HG03159 (cell line): ENCODE data around the gene RAB17.

Source experiments
- ATAC-seq: cut with Tn5 transposase; IDR thresholded peaks from one replicate; pipeline ENCODE4 v1.9.1; 2021; ENCODE audit warnings: mild to moderate bottlenecking, moderate library complexity; ENCODE audit not compliant: unreplicated experiment

RAB17 gene

GRCh38 chr2:237581326-237581725 lies 9.2 kb downstream of the RAB17 start:
- no peak for ATAC-seq

DNA sequence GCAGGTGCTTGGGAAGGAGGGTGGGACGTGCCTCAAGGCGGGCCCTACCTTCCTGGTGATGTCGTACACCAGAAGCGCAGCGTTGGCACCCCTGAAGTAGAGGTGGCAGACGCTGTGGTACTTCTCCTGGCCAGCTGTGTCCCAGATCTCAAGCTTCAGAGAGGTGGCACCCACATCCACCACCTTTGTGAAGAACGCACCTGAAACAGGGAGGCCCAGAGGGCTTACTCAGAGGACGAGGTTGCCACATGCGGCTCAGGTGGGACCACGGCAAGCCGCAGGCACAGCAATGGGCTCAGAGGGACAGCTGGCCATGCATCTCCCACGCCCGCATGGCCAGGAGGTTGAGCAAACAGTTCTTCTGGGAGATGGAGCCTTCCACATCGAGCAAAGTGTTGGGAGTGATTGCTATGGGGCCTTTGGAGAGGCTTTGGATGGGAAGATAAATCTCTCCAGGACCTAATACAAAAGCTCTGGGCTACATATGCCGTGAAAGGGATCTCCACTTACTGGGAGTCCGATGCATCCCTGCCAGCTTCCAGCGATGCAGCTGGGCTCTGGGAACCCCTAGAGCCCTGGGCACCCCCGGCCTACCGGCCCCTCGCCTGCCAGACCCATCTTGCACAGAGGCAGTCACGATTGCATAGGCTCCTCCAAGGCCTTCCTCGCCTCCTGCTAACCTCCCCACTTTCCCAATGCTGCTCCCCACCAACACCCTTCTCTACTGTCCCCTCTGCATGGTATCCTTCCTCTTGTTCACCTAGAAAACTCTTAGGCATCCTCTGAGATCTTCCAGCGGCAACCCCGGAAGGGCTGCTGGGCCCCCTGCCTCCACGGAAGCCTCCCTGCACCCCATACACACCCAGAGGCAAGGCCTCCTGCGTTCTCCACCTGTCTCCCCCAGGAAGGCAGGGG lies 12.3 kb downstream of the RAB17 start:
- ATAC-seq = no peak

- ATAC-seq = no peak
These were observed 13.1 kb downstream of the RAB17 start for GRCh38 chr2:237577458-237577857.

GRCh38 chr2:237576974-237577373 lies 13.6 kb downstream of the RAB17 start:
- no peak for ATAC-seq

GRCh38 chr2:237575869-237576862 lies 14.4 kb downstream of the RAB17 start:
- no peak for ATAC-seq

GRCh38 chr2:237574894-237575868 lies 15.4 kb downstream of the RAB17 start:
- no peak for ATAC-seq

- no peak for ATAC-seq
These were observed 16.1 kb downstream of the RAB17 start for GRCh38 chr2:237574467-237574866.

GRCh38 chr2:237573721-237574415 lies 16.7 kb downstream of the RAB17 start:
- ATAC-seq = no peak

DNA sequence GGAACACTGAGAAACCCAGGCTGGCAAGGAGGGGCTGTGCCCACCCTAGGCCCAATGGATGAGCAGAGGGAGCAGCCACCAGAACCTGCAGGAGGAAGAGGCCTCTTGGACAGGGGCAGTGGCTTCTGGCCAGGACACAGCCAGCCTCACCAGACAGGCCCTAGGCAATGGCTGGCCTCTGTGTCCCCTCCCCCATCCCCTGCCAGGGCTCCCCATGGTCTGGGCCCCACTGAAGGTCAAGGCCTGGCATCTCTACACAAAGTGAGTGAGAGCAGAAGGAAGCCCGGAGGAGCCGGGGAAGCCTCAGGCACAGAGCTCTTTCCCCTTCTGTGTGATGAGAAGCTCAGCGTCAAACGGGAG lies 17.8 kb downstream of the RAB17 start:
- no peak for ATAC-seq

GRCh38 chr2:237572021-237572741 lies 18.4 kb downstream of the RAB17 start:
- ATAC-seq = no peak

DNA sequence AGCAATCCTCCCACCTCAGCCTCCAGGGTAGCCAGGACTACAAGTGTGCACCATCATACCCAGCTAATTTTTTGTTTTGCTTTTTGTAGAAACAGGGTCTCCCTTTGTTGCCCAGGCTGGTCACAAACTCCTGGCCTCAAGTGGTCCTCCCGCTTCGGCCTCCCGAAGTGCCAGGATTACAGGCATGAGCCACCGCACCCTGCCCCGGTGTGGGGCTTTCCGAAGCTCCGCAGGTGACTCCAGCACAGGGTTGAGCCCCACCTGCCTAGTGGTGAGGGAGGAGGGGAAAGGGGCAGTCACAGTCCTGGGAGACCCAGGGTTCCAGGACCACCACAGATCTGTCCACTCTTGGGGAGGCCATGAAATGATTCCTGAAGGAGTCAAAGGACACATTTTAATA lies 19.0 kb downstream of the RAB17 start:
- no peak for ATAC-seq

GRCh38 chr2:237570776-237571335 lies 19.7 kb downstream of the RAB17 start:
- no peak for ATAC-seq

DNA sequence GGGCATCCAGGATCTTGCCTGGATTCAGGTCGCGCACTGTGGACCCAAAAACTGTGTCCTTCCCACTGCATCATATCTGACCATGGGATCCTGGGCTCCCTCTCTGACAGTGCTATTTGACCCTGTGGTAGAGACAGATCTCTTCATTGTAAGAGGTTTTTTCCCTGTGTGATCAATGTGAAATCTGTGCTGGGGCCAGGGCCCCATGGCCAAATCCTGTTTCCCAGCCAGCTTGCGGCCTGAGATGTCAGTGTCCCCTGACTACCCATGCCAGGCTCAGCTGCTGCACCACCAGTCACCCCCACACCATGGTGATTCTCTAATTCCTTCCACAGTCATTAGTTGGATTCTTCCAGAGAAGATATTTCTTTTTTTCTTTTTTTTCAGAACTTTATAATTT lies 20.6 kb downstream of the RAB17 start:
- no peak for ATAC-seq

- no peak for ATAC-seq
These were observed 21.5 kb downstream of the RAB17 start for GRCh38 chr2:237569041-237569440.

GRCh38 chr2:237568121-237568660 lies 22.3 kb downstream of the RAB17 start:
- ATAC-seq = no peak

GRCh38 chr2:237567276-237568029 lies 23.1 kb downstream of the RAB17 start:
- ATAC-seq = no peak

- no peak for ATAC-seq
These were observed 23.9 kb downstream of the RAB17 start, which contains the start of gene PRLH for GRCh38 chr2:237566401-237567235. TSS of gene PRLH (plus strand) at chr2:237566574. CDS start at chr2:237566574, 0 bp downstream.
